Ishikawa (cell line): ENCODE results near the gene ITGA6.

Experiments
- CEBPB ChIP-seq: IDR thresholded peaks from 2 replicates; pipeline ENCODE4 v1.6.1; 2012
- CREB1 ChIP-seq: IDR thresholded peaks from 2 replicates; pipeline ENCODE4 v1.6.1; 2012; ENCODE audit warnings: low read depth
- EGR1 ChIP-seq: IDR thresholded peaks from 2 replicates; pipeline ENCODE4 v1.6.1; 2012
- EP300 ChIP-seq: IDR thresholded peaks from 2 replicates; pipeline ENCODE4 v1.6.1; 2012; ENCODE audit warnings: borderline replicate concordance
- FOXM1 ChIP-seq: IDR thresholded peaks from 2 replicates; pipeline ENCODE4 v1.6.1; 2012; ENCODE audit warnings: low read depth, borderline replicate concordance
- MAX ChIP-seq: IDR thresholded peaks from 2 replicates; pipeline ENCODE4 v1.6.1; 2012
- NFIC ChIP-seq: IDR thresholded peaks from 2 replicates; pipeline ENCODE4 v1.6.1; 2012
- RAD21 ChIP-seq: IDR thresholded peaks from 2 replicates; pipeline ENCODE4 v1.6.1; 2012; ENCODE audit warnings: low read depth
- REST ChIP-seq: IDR thresholded peaks from 2 replicates; pipeline ENCODE4 v1.6.1; 2012; ENCODE audit warnings: low read depth, mild to moderate bottlenecking
- TAF1 ChIP-seq: IDR thresholded peaks from 2 replicates; pipeline ENCODE4 v1.6.1; 2012; ENCODE audit warnings: low read depth, mild to moderate bottlenecking
- TCF12 ChIP-seq: IDR thresholded peaks from 2 replicates; pipeline ENCODE4 v1.6.1; 2012; ENCODE audit warnings: low read depth
- TEAD4 ChIP-seq: IDR thresholded peaks from 2 replicates; pipeline ENCODE4 v1.6.1; 2012
- YY1 ChIP-seq: IDR thresholded peaks from 2 replicates; pipeline ENCODE4 v1.6.1; 2012; ENCODE audit warnings: low read depth
- ZBTB7A ChIP-seq: IDR thresholded peaks from 2 replicates; pipeline ENCODE4 v1.6.1; 2012; ENCODE audit warnings: low read depth
- TF ChIP-seq, protein P1 (sequence below): IDR thresholded peaks from 2 replicates; pipeline ENCODE4 v1.6.1; 2012

Gene ITGA6

GRCh38 chr2:172454404-172455120, 27.2 kb downstream of the ITGA6 start:
- TF ChIP-seq EP300 (no peak), YY1 (no peak), TCF12 (no peak), TAF1 (no peak), ZBTB7A (no peak)
- TF ChIP-seq, protein P1, sequence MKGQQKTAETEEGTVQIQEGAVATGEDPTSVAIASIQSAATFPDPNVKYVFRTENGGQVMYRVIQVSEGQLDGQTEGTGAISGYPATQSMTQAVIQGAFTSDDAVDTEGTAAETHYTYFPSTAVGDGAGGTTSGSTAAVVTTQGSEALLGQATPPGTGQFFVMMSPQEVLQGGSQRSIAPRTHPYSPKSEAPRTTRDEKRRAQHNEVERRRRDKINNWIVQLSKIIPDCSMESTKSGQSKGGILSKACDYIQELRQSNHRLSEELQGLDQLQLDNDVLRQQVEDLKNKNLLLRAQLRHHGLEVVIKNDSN, result no peak

DNA sequence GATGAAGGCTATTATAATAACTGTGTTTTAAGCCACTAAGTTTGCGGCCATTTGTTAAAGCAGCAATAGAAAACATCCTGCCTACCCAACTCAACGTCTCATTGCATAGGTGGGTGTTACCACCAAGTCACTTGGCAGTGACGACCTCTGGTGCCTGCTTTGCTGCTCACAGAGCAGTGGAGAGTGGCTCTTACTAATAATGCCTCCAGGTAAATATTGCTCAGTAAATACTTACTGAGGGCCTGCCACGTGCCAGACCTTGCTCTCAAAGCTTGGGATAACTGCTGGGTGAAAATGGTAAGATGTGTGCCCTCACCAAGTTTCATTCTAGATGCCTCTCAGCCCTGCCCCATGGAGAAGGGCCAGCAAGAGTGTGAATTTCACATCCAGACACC, 27.7 kb downstream of the ITGA6 start:
- TF ChIP-seq TAF1, result no peak
- TF ChIP-seq EGR1, result no peak
- no peak for TF ChIP-seq CREB1
- TF ChIP-seq, protein P1, result no peak
- TF ChIP-seq TCF12, result no peak
- no peak for TF ChIP-seq FOXM1
- TF ChIP-seq YY1, result no peak
- TF ChIP-seq EP300, result no peak

DNA sequence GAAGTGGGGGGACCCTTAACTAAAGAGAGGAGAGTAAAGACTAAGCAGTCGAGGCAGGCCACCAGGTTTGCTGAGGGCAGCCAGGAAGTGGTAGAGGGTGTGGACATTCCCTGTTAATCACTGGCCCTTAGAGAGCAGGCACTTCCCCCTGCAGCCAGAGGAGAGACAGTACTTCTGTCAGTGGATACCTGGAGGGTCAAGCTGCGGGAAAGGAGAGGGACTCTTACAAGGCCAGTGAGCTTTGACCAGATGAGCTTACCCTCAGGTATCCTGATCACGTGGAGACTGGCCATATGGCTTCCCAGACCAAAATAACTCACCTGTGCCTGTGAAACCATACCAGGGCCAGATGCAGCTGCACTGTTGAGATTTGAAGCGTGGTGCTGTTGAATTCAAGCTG, 28.6 kb downstream of the ITGA6 start:
- TF ChIP-seq CREB1 (no peak), MAX (no peak), RAD21 (peak; percentile 25; the same call in 1 of the 2 replicates), NFIC (no peak), FOXM1 (no peak), YY1 (no peak), TAF1 (no peak)
- TF ChIP-seq, protein P1, result 0 out of 2 replicates have a peak, but pooled peaks have one; percentile 16

DNA sequence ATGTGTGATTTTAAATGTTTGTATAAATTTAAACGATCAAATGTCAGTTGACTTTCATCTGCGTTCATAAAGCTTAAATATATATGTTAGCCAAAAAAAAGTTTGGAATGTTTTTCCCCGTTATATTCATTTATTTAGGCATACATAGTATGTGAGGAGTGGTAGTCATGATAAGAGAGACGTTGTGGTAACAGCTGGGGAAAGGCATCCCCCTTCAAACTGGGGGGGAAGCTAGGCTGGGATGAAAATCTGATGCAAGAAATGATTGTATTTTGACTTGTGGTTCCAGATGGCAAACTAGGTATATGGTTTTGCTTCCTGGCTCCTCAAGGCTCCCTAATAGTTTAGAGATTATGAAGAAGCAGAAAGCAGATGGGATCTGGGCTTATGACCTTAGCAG, 30.1 kb downstream of the ITGA6 start:
- TF ChIP-seq EP300, result no peak
- no peak for TF ChIP-seq ZBTB7A
- no peak for TF ChIP-seq MAX
- TF ChIP-seq TCF12, result no peak
- no peak for TF ChIP-seq CEBPB
- TF ChIP-seq NFIC, result no peak
- TF ChIP-seq RAD21, result no peak
- no peak for TF ChIP-seq EGR1

- no peak for TF ChIP-seq EP300
- no peak for TF ChIP-seq ZBTB7A
- no peak for TF ChIP-seq NFIC
- no peak for TF ChIP-seq CREB1
- no peak for TF ChIP-seq TCF12
- no peak for TF ChIP-seq TAF1
- TF ChIP-seq EGR1, result no peak
- TF ChIP-seq YY1, result no peak
- TF ChIP-seq FOXM1, result no peak
Measured at GRCh38 chr2:172458561-172459124, 31.3 kb downstream of the ITGA6 start.

GRCh38 chr2:172460780-172461201, 33.4 kb downstream of the ITGA6 start:
- TF ChIP-seq CREB1 (no peak), TEAD4 (no peak), TAF1 (no peak), ZBTB7A (no peak), EGR1 (no peak), REST (no peak), NFIC (no peak), CEBPB (no peak), FOXM1 (no peak), YY1 (no peak), RAD21 (no peak), MAX (no peak), EP300 (no peak)
- TF ChIP-seq, protein P1, result no peak
